GM21526 (cell line): ENCODE data around the gene ADAD2.
"Not testable (repeated sequence)": the region's sequence is repeated elsewhere in the genome, so short reads cannot be mapped to it uniquely, and the experiment has no call there.

ENCODE experiments used
- ATAC-seq: cut with Tn5 transposase; IDR thresholded peaks from one replicate; pipeline ENCODE4 v1.9.1; 2021; ENCODE audit warnings: moderate library complexity; ENCODE audit not compliant: unreplicated experiment, low FRiP score

ADAD2 gene

DNA sequence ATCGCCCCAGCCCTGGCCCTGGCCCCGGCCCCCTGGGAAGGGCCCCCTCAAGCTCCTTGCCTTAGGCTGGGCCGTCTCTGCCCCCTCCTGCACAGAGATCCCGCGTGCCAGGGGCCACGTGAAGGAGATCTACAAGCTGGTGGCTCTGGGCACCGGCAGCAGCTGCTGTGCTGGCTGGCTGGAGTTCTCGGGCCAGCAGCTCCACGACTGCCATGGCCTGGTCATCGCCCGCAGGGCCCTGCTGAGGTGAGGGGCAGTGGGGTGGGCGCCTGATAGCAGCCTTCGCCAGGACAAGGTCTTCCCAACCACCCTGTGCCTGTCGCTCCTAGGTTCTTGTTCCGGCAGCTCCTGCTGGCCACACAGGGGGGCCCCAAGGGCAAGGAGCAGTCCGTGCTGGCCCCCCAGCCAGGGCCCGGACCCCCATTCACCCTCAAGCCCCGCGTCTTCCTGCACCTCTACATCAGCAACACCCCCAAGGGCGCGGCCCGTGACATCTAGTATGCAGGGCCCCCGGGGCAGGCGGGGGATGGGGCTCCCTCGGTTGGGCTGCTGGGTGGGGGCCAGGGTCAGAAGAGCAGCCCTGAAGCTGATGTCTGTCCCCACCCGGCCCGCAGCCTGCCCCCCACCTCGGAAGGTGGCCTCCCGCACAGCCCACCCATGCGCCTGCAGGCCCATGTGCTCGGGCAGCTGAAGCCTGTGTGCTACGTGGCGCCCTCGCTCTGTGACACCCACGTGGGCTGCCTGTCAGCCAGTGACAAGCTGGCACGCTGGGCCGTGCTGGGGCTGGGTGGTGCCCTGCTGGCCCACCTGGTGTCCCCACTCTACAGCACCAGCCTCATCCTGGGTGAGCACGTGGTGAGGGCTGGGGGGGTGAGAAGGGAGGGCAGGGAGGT is 4.5 kb downstream of the ADAD2 start:
- no peak for ATAC-seq

DNA sequence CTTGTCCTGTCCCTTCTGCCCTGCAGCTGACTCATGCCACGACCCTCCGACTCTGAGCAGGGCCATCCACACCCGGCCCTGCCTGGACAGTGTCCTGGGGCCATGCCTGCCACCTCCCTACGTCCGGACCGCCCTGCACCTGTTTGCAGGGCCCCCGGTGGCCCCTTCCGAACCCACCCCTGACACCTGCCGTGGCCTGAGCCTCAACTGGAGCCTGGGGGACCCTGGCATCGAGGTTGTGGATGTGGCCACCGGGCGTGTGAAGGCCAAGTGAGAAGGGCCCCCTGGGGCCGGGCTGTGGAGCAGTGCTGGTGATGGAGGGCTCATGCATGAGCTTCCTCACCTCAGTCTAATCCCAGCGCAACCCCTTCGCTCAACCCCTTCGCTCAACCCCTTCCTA is 5.1 kb downstream of the ADAD2 start:
- no peak for ATAC-seq

DNA sequence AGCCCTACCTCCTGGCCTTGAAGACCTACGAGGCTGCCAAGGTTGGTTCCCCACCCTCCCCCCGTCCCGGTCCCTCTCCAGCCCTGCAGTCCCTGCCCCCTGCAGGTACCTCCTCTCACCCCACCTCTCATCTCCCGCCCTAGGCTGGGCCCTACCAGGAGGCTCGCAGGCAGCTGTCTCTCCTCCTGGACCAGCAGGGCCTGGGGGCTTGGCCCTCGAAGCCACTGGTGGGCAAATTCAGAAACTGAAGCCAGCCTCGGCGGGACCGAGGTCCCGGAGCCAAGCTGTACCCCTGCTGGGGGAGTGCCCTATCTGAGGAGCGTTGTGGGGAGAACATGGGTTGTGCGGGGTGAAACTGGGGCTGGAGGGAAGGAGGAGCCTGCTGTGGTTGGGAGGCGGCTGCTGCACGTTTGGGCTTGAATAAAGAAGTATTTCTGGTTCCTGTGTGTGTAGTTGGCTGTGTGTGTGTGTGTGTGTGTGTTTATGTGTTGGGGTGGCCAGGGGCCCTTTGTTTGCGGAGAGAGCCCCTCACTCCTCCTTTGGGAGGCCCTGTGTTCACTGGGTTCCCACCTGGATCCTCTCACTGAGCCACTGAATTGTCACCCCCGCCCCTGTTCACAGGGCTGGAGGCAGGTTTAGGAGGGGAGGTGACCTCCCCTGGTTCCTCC is 5.9 kb downstream of the ADAD2 start:
- ATAC-seq, result no peak

DNA sequence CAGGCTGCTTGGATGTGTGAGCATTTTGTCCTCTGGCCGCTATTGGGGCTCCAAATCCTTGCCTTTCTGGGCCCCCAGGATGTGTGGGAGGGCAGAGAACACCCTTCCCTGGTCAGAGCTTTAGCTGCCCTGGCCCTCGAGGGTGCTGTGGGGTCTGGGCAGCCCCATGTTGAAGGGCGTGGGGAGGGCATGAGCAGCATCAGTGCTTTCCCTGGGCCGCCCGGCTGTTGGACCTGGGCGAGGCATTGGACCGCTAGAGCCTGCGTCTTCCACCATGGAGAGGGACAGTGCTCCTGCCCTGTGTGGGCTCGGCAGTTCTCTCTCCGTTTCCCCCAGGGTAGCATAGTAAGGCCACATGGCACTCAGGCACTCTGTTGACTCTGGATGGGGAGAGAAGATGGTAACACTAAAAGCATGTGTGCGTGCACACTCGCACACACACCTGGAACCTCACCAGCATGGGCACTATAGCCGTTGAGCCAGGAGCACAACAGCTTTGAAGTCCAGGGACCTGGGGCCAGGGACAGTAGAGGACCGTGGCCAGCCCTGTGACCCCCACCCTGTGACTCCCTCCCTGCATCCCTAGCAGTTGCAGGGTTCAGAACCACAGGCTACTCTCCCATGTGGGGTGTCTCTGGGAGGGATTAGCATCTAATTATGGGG is 6.6 kb downstream of the ADAD2 start:
- ATAC-seq, result no peak

DNA sequence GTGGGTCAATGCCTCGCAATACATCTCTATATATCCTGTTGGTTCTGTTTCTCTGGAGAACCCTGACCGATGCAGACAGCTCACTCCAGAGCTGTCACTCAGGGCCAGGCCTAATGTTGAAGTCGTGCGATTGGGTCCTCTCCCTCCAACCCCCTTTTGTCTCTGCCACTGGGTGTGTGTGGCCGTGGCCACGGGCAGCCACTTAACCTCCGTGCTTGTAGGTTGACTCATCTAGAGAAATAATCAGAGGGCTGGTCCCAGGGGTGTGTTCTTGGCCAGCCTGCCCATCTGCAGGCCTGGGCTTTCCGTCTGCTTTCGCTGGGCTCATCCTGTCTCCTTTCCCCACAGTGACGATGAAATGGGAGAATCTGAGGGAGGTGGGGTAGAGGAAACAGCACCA is 7.4 kb downstream of the ADAD2 start:
- ATAC-seq, result no peak

DNA sequence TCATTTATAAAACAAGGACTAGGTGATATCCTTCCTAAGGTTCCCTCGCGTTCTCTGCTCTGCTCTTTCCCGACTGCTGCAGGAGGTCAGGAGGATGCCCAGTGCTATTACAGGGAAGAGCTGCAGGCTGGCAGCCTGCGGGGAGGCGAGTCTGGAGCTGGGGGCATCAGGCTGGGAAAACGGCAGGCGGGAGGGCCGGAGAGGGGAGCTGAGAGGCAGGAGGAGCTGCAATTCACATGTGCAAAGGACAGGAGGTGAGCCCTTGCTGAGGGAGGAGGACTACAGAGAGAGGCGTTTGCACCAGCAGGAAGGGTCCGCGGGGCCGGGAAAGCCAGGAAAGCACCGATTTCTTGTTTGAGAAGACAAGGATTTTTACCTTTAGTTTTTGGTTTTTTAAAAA is 8.1 kb downstream of the ADAD2 start:
- ATAC-seq, result no peak

DNA sequence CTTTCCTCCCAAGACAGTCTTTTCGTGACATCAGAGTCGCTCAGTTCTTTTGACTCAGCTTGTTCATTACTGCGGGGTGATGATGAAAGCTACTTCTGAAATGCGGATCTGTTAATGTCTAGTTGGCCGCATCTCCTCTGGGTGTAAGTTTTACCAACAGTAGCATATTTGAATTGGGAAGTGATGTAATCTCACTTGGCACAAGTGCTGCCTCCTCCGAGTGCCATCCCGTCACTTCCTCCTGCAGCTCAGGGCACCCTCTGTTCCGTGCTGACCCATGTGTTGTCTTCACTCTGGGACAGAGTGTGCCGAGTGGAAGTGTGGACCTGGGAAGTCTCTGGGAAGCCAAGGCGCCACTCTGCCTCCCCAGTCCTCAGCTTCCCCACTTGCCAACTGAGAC is 8.9 kb downstream of the ADAD2 start:
- ATAC-seq, result no peak

DNA sequence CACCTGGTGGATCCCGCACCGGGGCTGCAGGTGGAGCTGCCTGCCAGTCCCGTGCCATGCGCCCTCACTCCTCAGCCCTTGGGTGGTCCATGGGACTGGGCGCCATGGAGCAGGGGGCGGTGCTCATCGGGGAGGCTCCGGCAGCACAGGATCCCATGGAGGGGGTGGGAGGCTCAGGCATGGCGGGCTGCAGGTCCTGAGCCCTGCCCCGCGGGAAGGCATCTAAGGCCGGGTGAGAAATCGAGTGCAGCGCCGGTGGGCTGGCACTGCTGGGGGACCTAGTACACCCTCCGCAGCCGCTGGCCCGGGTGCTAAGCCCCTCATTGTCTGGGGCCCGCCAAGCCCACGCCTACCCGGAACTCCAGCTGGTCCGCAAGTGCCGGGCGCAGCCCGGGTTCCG is 13.6 kb downstream of the ADAD2 start:
- ATAC-seq, result not testable (repeated sequence)

DNA sequence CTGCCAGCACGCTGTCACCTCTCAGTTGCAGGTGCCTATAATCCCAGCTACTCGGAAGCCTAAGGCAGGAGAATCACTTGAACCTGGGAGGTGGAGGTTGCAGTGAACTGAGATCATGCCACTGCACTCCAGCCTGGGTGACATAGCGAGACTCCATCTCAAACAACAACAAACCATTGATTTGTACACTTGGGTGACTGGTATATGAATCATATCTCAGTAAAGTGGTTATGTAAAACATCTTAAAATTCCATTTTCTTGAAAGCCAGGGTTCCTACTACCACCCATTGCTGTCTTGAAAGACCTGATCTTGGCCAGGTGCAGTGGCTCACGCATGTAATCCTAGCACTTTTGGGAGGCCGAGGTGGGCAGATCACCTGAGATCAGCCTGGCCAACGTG is 14.2 kb downstream of the ADAD2 start:
- not testable (repeated sequence) for ATAC-seq

DNA sequence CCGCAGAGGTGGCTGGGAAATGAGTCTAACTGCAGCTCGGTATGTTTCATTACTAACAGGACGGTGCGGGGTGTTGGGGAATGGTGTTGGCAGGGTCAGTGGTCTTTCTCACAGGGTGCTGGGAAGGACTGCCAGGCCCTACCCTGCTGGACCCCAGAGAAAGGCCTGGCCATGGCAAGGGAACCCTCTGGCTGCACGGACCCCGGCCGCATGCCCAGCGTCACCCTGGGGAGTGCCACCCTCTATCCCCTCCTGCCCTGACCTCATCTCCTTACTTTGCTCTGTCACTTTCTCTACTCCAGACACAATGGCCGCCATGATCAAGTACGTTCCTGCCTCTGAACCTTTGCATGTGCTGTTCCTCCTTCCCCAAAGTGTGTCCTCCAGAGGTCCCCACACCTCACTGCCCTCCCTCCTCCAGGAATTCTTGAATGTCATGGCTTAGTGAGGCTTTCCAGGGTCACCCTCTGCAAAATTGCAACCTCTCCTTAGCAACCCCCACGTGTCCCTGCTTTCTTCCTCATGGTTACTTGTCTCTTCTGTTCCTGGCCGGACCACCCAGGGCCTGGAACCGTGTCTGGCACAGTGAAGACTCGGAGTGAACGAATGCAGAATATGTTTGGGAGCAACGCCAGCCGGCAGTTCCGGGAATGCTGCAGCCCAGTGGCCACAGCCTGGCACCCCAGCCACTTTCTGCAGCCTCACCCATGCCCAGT is 15.2 kb downstream of the ADAD2 start:
- ATAC-seq, result no peak

DNA sequence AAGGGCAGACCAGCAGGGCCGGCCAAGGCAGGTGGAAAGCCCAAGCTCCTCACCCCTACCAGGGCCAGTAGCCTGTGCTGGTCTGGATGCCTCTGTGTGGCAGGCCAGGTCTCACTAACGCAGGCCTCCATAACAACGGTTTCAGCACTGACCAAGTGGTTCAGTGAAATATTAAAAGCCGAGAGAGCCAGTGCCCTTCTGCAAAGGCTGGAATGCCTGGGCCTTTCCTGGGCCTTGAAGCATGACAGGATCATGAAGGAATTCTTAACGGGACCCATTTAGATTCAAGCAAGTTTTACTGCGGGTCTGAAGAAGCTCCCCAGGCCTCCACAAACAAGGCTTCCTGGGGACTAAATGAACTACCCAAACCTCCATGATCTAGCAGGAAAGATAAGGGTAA is 16.3 kb downstream of the ADAD2 start:
- no peak for ATAC-seq

DNA sequence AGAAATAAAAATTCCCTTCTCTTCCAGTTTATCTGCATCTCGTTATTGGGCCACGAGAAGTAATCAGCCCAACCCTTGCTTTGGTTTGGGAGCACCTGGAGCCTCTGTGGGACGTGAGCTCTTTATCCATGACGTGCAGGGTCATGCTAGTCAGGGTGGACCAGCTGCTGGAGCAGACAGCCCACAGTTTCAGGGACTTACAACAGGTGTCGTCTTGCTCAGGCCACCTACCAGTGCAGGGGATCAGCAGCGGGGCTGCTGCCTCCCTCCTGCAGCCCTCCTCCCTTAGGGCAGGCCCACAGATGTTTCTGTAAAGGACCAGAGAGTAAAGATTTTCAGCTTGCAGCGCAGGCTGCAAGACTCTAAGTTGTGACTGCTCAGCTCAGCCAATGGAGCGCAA is 16.9 kb downstream of the ADAD2 start:
- ATAC-seq, result no peak

DNA sequence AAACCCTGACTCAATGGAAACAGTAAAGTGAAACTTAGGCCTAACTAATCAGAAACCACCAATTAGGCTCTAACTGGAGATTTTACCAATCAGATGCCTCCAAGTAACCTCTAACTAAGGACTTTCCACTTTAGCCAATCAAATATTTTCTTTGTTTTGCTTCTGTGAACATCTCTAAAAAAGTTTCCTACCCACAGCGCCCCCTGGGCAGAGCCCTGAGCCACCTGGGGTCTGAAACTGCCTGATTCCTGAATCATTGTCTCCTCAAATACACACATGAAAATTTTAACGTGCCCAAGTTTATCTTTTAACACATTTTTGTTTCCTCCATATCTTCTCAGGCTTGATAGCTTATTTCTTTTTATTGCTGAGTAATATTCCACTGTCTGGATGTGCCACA is 19.0 kb downstream of the ADAD2 start:
- ATAC-seq, result no peak

DNA sequence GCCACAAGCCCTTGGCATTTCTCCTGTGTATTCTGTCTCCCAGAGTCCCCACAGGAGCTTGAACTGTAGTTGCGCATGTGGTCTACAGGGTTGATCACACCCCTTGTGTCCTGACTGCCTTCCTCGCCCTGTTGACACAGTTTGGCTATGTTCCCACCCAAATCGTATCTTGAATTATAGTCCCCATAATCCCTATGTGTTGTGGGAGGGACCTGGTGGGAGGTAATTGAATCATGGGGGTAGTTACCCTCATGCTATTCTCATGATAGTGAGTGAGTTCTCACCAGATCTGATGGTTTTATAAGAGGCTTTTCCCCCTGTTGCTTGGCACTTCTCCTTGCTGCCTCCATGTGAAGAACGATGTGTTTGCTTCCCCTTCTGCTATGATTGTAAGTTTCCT is 21.2 kb downstream of the ADAD2 start:
- ATAC-seq, result no peak

DNA sequence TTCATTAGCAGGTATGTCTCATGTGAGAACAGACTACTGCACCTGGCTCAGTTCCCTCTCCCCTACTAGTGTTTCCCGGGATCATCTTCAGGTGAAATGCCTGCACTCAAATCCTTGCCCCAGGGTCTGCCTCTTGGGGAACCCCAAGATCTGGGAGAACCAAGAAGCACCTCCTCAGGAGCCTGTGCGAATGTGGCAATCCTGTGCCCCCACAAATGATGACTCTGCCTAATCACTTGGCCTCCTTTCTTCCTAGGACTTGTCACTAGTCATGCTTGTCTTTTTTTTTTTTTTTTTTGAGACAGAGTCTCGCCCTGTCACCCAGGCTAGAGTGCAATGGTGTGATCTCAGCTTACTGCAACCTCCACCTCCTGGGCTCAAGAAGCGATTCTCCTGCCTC is 21.7 kb downstream of the ADAD2 start:
- ATAC-seq, result no peak

DNA sequence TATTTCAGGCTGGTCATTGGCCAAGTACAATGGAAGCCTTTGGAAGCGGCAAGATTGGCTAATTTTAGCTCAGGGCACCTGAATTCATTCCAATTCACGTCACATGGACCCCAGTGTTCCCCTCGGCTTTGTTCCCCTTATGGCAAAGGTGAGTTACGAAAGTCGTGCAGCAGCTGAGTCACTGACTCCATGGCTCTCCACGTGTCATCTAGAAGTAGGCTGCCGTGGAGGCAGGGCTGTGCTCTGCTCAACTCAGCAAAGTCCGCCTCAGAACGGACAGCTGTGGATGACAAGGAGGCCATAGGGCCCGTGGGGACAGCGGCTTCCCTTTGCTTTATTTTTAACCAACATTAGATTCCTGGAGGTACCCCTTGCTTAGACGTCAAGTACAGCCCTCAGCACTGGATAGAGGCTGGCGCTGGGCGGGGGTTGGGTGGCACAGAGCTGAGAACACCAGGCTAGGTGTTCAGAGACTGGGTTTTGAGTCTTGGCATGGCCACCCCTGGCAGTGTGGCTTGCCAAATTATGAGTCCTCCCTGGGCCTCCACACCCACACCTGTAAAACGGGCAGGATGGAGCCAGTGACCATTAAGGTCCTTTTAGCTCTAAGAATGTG is 23.6 kb downstream of the ADAD2 start:
- ATAC-seq, result no peak

DNA sequence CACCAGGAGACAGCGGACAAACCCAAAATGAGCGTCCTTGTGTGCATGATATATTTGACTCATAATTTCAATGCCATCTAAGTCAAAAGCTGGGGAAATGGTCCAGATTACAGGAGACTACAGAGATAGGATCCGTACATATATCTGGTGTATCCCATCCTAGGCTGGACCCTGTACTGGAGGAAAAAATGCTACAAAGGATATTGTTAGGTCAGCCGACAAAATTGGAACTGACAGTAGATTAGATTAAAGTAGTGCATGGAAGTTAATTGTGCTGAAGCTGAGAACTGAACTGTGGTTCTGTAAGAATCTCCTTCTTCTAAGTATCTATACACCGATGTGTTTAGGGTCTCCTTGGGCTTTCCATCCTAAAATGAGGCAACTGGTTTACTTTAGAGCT is 24.6 kb downstream of the ADAD2 start:
- no peak for ATAC-seq

DNA sequence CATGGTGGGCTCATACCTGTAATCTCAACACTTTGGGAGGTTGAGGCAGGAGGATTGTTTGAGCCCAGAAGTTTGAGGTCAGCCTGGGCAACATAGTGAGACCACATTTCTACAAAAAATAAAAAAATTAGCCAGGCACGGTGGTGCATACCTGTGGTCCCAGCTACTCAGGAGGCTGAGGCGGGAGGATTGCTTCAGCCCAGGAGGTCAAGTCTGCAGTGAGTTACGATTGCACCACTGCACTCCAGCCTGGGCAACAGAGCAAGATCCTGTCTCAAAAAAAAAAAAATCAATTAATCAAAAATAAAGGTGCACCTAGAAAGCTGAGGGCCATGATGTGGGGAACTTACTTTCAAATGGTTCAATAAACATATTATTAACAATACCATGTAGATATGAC is 25.2 kb downstream of the ADAD2 start:
- ATAC-seq, result not testable (repeated sequence)

DNA sequence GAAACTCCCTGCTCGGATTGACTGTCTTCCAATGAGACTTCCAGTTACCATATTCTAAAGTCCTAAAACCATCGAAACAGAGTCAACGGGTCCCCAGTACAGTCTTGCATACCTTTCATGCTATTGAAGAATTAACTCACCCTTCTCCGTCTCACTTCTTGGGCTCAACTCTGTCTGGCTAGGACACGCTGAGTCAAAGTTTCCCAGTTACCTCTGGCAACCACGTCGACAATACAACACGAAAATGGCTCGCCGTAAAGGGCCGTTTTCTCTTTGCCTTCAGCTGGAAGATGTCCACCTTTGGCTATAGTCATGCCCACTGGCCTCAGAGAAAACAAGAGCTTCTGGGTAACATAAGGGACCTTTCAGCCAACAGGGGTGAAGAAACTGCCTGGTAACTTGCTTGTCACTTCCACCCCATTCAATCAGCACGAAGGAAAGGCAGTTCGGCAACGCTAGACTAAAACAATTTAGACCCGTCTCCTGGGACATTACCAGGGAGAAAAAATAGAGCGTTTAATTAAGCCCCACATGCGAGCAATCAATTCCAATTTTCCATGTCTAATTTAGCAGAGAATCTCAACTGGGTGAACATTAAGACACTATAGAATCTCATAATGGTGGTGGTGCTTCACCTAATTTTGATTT is 27.3 kb downstream of the ADAD2 start:
- no peak for ATAC-seq

DNA sequence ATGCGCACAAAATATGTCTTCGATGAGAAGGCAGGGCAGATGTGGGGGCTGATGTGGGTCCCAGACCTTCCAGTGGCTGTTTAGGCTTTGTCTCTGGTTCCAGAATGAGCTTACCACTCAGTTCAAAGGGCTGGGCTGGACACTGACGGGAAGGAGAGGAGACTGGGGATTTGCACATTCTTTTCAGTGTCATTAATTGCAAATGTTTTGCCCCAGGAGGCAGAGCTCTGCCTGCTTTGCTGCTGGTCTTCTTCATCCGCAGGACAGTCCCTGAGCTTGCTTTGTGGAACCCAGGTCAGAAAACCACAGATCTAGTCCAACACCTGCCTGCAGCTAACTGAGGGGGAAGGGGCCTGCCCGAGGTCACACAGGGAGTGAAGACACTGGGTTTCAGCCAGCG is 28.0 kb downstream of the ADAD2 start:
- no peak for ATAC-seq
